ENCODE data around the gene LHFPL3.

Gene LHFPL3

GRCh38 chr7:104497379-104497967 is 169.1 kb downstream of the LHFPL3 start:
- no peak for TF ChIP-seq CTCF (IDR thresholded peaks at IDR 0.05; ENCODE audit: low read depth, low read length)
- peaks cover under 1% of the 10 kb centered on the region for H3K27me3 ChIP-seq
- H3K4me3 ChIP-seq (ENCODE audit: low read depth, low read length) = no peak overlapping the region
- no peaks in the 10 kb centered on the region for H3K9me3 ChIP-seq
- no peak for DNase-seq
- no peaks in the 10 kb centered on the region for H3K36me3 ChIP-seq
- H3K4me1 ChIP-seq = no peaks in the 10 kb centered on the region

- no peak for TF ChIP-seq CTCF (IDR thresholded peaks at IDR 0.05; ENCODE audit: low read depth, low read length)
- Histone ChIP-seq H3K27me3 (no peaks in the 10 kb centered on the region), H3K36me3 (no peaks in the 10 kb centered on the region), H3K9me3 (no peaks in the 10 kb centered on the region), H3K4me3 (ENCODE audit: low read depth, low read length) (no peak overlapping the region), H3K4me1 (no peaks in the 10 kb centered on the region)
- no peak for DNase-seq
Observed at GRCh38 chr7:104499975-104500374, 171.6 kb downstream of the LHFPL3 start.

GRCh38 chr7:104509874-104510273 is 181.5 kb downstream of the LHFPL3 start:
- Histone ChIP-seq H3K36me3 (no peaks in the 10 kb centered on the region), H3K9me3 (no peaks in the 10 kb centered on the region), H3K4me3 (ENCODE audit: low read depth, low read length) (no peak overlapping the region), H3K4me1 (no peaks in the 10 kb centered on the region), H3K27me3 (peaks cover 15% of the 10 kb centered on the region)
- DNase-seq = no peak
- TF ChIP-seq CTCF (IDR thresholded peaks at IDR 0.05; ENCODE audit: low read depth, low read length) = no peak

DNA sequence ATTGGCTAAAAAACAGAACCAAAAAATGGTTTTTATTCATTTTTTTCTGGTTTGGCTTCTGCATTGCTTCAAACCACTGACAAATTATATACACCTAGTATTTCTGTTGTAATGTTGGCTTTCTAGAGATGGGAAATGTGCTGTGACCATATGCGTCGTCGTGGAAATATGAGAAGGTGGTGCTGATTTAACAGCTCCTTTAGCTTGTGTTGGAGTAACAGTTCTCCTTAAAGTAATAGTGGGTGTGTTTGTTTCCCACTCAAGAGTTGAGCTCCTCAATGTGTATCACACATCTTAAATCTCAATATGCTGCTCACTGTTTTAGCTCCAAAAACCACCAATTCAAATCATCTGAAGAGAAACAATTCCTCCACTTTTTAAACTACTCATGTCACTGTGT is 196.4 kb downstream of the LHFPL3 start:
- Histone ChIP-seq H3K4me3 (ENCODE audit: low read depth, low read length) (no peak overlapping the region), H3K4me1 (no peaks in the 10 kb centered on the region), H3K27me3 (peaks cover 7% of the 10 kb centered on the region; the same call in 1 of the 2 replicates), H3K9me3 (no peaks in the 10 kb centered on the region), H3K36me3 (no peaks in the 10 kb centered on the region)
- TF ChIP-seq CTCF (IDR thresholded peaks at IDR 0.05; ENCODE audit: low read depth, low read length) = no peak
- DNase-seq = no peak

DNA sequence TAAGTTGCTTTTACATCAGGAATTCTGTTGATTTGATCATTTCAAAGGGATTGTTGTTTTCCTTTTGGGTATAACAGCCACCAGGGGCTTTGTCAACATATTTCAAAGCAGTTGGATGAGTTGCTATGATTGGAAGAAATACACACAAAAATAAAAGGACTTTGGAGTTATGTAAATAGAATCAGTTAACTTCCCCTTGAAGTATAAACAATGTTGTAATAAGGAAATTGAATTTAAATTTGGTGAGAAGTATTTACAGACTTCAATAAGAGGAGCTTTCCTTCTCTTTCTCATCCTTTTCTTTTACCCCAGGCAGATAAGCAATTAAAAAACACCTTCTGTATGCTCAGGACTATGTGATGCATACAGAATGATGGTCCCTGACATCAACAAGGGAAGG is 199.7 kb downstream of the LHFPL3 start:
- H3K4me1 ChIP-seq = no peaks in the 10 kb centered on the region
- H3K27me3 ChIP-seq = peaks cover 7% of the 10 kb centered on the region
- TF ChIP-seq CTCF (IDR thresholded peaks at IDR 0.05; ENCODE audit: low read depth, low read length) = no peak
- no peaks in the 10 kb centered on the region for H3K36me3 ChIP-seq
- no peak overlapping the region for H3K4me3 ChIP-seq (ENCODE audit: low read depth, low read length)
- no peaks in the 10 kb centered on the region for H3K9me3 ChIP-seq
- DNase-seq = no peak

GRCh38 chr7:104529567-104529966 is 201.2 kb downstream of the LHFPL3 start:
- no peaks in the 10 kb centered on the region for H3K36me3 ChIP-seq
- no peak for TF ChIP-seq CTCF (IDR thresholded peaks at IDR 0.05; ENCODE audit: low read depth, low read length)
- peaks cover 16% of the 10 kb centered on the region for H3K27me3 ChIP-seq
- H3K4me1 ChIP-seq = no peaks in the 10 kb centered on the region
- H3K9me3 ChIP-seq = no peaks in the 10 kb centered on the region
- no peak for DNase-seq
- H3K4me3 ChIP-seq (ENCODE audit: low read depth, low read length) = no peak overlapping the region

Data from BE2C (cell line).